ENCODE data around the gene SYPL2. TPM values are rescaled to one million over a fixed set of nuclear protein-coding genes. Genes with fewer than 3 reads are reported as not detected.
"Not testable (repeated sequence)": the region's sequence is repeated elsewhere in the genome, so short reads cannot be mapped to it uniquely, and the experiment has no call there.

Gene SYPL2
- total and polyA plus RNA-seq, 3 donors from 2014 or later = 29.7 to 67.5 (median 46.1) TPM

GRCh38 chr1:109441069-109441468, 25.3 kb upstream of the SYPL2 start:
- Histone ChIP-seq H3K9me3 (no peaks in the 10 kb centered on the region), H3K36me3 (ENCODE audit: low read depth, missing control alignments) (no peaks in the 10 kb centered on the region), H3K27ac (no peak overlapping the region), H3K4me3 (no peak overlapping the region), H3K27me3 (no peaks in the 10 kb centered on the region), H3K4me1 (no peaks in the 10 kb centered on the region)
- no peak for DNase-seq
- TF ChIP-seq POLR2A (IDR thresholded peaks at IDR 0.05) (no peak), CTCF (IDR thresholded peaks at IDR 0.05) (no peak)
- WGBS, 2 donors = 48 to 52% methylated on average over 1 of the region's 1 CpG
- intact Hi-C loops (cut with DNase I; ENCODE audit: low total_unique reads) = no loop called here

- no peak for DNase-seq
- WGBS, 2 donors = 75 to 83% methylated on average over 2 of the region's 2 CpGs
- H3K4me3 ChIP-seq = no peak overlapping the region
- H3K27me3 ChIP-seq = no peaks in the 10 kb centered on the region
- TF ChIP-seq CTCF (IDR thresholded peaks at IDR 0.05) (no peak), POLR2A (IDR thresholded peaks at IDR 0.05) (no peak)
- intact Hi-C loops (cut with DNase I; ENCODE audit: low total_unique reads) = no loop called here
- no peak overlapping the region for H3K27ac ChIP-seq
- no peaks in the 10 kb centered on the region for H3K9me3 ChIP-seq
- H3K4me1 ChIP-seq = no peaks in the 10 kb centered on the region
- H3K36me3 ChIP-seq (ENCODE audit: low read depth, missing control alignments) = no peaks in the 10 kb centered on the region
These were observed 22.9 kb upstream of the SYPL2 start for GRCh38 chr1:109443476-109443875.

GRCh38 chr1:109444346-109444745, 22.0 kb upstream of the SYPL2 start:
- Histone ChIP-seq H3K9me3 (no peaks in the 10 kb centered on the region), H3K4me1 (no peaks in the 10 kb centered on the region), H3K36me3 (ENCODE audit: low read depth, missing control alignments) (no peaks in the 10 kb centered on the region), H3K27ac (no peak overlapping the region), H3K27me3 (no peaks in the 10 kb centered on the region), H3K4me3 (no peak overlapping the region)
- intact Hi-C loops (cut with DNase I; ENCODE audit: low total_unique reads) = no loop called here
- WGBS, 2 donors = 86 to 90% methylated on average over 1 of the region's 1 CpG
- no peak for DNase-seq
- TF ChIP-seq CTCF (IDR thresholded peaks at IDR 0.05) = no peak
- TF ChIP-seq POLR2A (IDR thresholded peaks at IDR 0.05) = no peak

GRCh38 chr1:109445949-109446695, 20.2 kb upstream of the SYPL2 start:
- H3K36me3 ChIP-seq (ENCODE audit: low read depth, missing control alignments); H3K4me1 ChIP-seq; H3K9me3 ChIP-seq; DNase-seq; H3K27me3 ChIP-seq; H3K4me3 ChIP-seq; intact Hi-C loops (cut with DNase I; ENCODE audit: low total_unique reads); H3K27ac ChIP-seq: not testable (repeated sequence)
- 64 to 70% methylated on average over 11 of the region's 11 CpGs for WGBS, 2 donors

GRCh38 chr1:109447524-109447923, 18.8 kb upstream of the SYPL2 start:
- no peaks in the 10 kb centered on the region for H3K4me1 ChIP-seq
- H3K9me3 ChIP-seq = no peaks in the 10 kb centered on the region
- H3K27me3 ChIP-seq = no peaks in the 10 kb centered on the region
- intact Hi-C loops (cut with DNase I; ENCODE audit: low total_unique reads) = no loop called here
- no peak overlapping the region for H3K4me3 ChIP-seq
- TF ChIP-seq POLR2A (IDR thresholded peaks at IDR 0.05) = no peak
- no peak for TF ChIP-seq CTCF (IDR thresholded peaks at IDR 0.05)
- no peak overlapping the region for H3K27ac ChIP-seq
- WGBS, 2 donors = 58 to 74% methylated on average over 4 of the region's 4 CpGs
- no peaks in the 10 kb centered on the region for H3K36me3 ChIP-seq (ENCODE audit: low read depth, missing control alignments)
- no peak for DNase-seq

Data from testis (tissue), 3 donors.